Right lobe of liver (tissue), 6 donors: Measurements from ENCODE around the gene LGALS9C. TPM values are rescaled to one million over a fixed set of nuclear protein-coding genes. Genes with fewer than 3 reads are reported as not detected.
"Not testable (repeated sequence)": the region's sequence is repeated elsewhere in the genome, so short reads cannot be mapped to it uniquely, and the experiment has no call there.

Experiments used
- ATAC-seq, 4 donors: fragments of 200-7000 bp; cut with Tn5 transposase; one replicate each; pipeline ENCODE4 v1.9.1; 2020; ENCODE audit warnings: mild to moderate bottlenecking in 4 of 4, moderate library complexity in 4 of 4
- DNase-seq, 3 donors: peaks; one replicate each; pipeline ENCODE4 v3.0.0-alpha.2; 2020
- H3K27ac ChIP-seq, 3 donors: fragments of 200-600 bp; one replicate each; pipeline ENCODE4 v1.8.0; 2022
- H3K27me3 ChIP-seq, 2 donors: fragments of 200-600 bp; one replicate each; pipeline ENCODE4 v1.8.0; 2022
- H3K36me3 ChIP-seq, 4 donors: fragments of 200-600 bp; sonication (generic) in 1 of 4; one replicate each; pipeline versions ENCODE4 v1.5.1 to v1.8.0; 2017 to 2022; ENCODE audit warnings: control low read depth in 1 of 4
- H3K4me1 ChIP-seq, 4 donors: fragments of 200-600 bp; sonication (generic) in 1 of 4; one replicate each; pipeline versions ENCODE4 v1.5.1 to v1.8.0; 2017 to 2022; ENCODE audit warnings: control low read depth in 1 of 4
- H3K4me3 ChIP-seq, 3 donors: fragments of 200-600 bp; one replicate each; pipeline ENCODE4 v1.8.0; 2022
- H3K9me3 ChIP-seq, 4 donors: fragments of 200-600 bp; sonication (generic) in 1 of 4; one replicate each; pipeline versions ENCODE4 v1.5.1 to v1.8.0; 2017 to 2022; ENCODE audit warnings: control low read depth in 1 of 4
- WGBS: methylation state at CpG from one replicate; pipeline ENCODE4 v1.1.6; 2018; ENCODE audit warnings: low coverage, low lambda C conversion rate; ENCODE audit not compliant: insufficient coverage; ENCODE audit errors: missing lambda C conversion rate; 5-methylcytosine and 5-hydroxymethylcytosine counted together
- intact Hi-C, 2 donors: fragments of 100-400 bp; cut with DNase I; formaldehyde crosslinking; loops; one replicate each; pipeline versions ENCODE4 v1.11.2 to v1.14.1; 2022
- total RNA-seq, 6 experiments: library from RNA; depleted of rRNA in 2 of 6; stranded (reverse); fragments of >200 nt in 2 of 6; fragmentation: NEBNext Ultra II Directional in 3 of 6; extraction: Animal tissue kit (Norgen Biotek cat#: 25700) in 3 of 6; gene quantifications; one replicate each; pipeline versions ENCODE4 v1.1.0 to v1.2.4, GENCODE V29; 2016 to 2023
- donor health status: DM: no; HTN: yes; CAD: no.
- donor health status: DM: no; HTN: no; CAD: no.
- donor health status: DM: no; HTN: no; CAD: no.
- donor health status: DM: no; HTN: yes; CAD: no.
- donor health status: DM: no; HTN: yes; CAD: no.

LGALS9C gene
- total RNA-seq, 6 experiments from 2014 or later: 0.16 to 1.6 (median 0.48) TPM

- H3K9me3 ChIP-seq, H3K4me1 ChIP-seq, H3K27me3 ChIP-seq, DNase-seq, H3K36me3 ChIP-seq, H3K4me3 ChIP-seq, intact Hi-C loops, H3K27ac ChIP-seq: not testable (repeated sequence)
- 37% methylated on average over 8 of the region's 8 CpGs for WGBS
- peak in 1 of 4 donors; percentile 48 for ATAC-seq
Measured at GRCh38 chr17:18459035-18459434, 17.6 kb upstream of the LGALS9C start.

GRCh38 chr17:18463831-18464502, 12.6 kb upstream of the LGALS9C start:
- H3K27ac ChIP-seq, H3K36me3 ChIP-seq, ATAC-seq, H3K4me1 ChIP-seq, intact Hi-C loops, H3K27me3 ChIP-seq, H3K4me3 ChIP-seq, DNase-seq, H3K9me3 ChIP-seq: not testable (repeated sequence)
- WGBS: 76% methylated on average over 9 of the region's 11 CpGs

- 54% methylated on average over 5 of the region's 6 CpGs for WGBS
- intact Hi-C loops, H3K9me3 ChIP-seq, H3K4me1 ChIP-seq, H3K27me3 ChIP-seq, H3K36me3 ChIP-seq, H3K4me3 ChIP-seq, H3K27ac ChIP-seq, DNase-seq: not testable (repeated sequence)
- ATAC-seq: peak; percentile 28 to 67 (median 48)
Measured at GRCh38 chr17:18466250-18466983, 10.2 kb upstream of the LGALS9C start.

- intact Hi-C loops, ATAC-seq: not testable (repeated sequence)
Measured at GRCh38 chr17:18467001-18467400, 9.6 kb upstream of the LGALS9C start.

GRCh38 chr17:18468472-18469171, 8.0 kb upstream of the LGALS9C start:
- 62% methylated on average over 4 of the region's 10 CpGs for WGBS
- ATAC-seq, H3K36me3 ChIP-seq, H3K4me3 ChIP-seq, DNase-seq, H3K4me1 ChIP-seq, H3K27me3 ChIP-seq, H3K27ac ChIP-seq, H3K9me3 ChIP-seq, intact Hi-C loops: not testable (repeated sequence)

More at GRCh38 chr17:18467001-18467400, 9.6 kb upstream of the LGALS9C start:
- H3K4me3 ChIP-seq, H3K9me3 ChIP-seq, H3K36me3 ChIP-seq, H3K4me1 ChIP-seq, H3K27me3 ChIP-seq, H3K27ac ChIP-seq, DNase-seq: not testable (repeated sequence)
- 83% methylated on average over 3 of the region's 5 CpGs for WGBS

- H3K36me3 ChIP-seq, intact Hi-C loops, ATAC-seq, H3K4me1 ChIP-seq, H3K4me3 ChIP-seq, DNase-seq, H3K27me3 ChIP-seq, H3K9me3 ChIP-seq, H3K27ac ChIP-seq: not testable (repeated sequence)
- 91% methylated on average over 2 of the region's 2 CpGs for WGBS
Measured at GRCh38 chr17:18469837-18470236, 6.8 kb upstream of the LGALS9C start.

GRCh38 chr17:18470345-18470930, 6.2 kb upstream of the LGALS9C start:
- peak in 1 of 4 donors; percentile 19 for ATAC-seq
- 58% methylated on average over 2 of the region's 11 CpGs for WGBS
- H3K27ac ChIP-seq, H3K27me3 ChIP-seq, H3K4me1 ChIP-seq, H3K4me3 ChIP-seq, DNase-seq, intact Hi-C loops, H3K36me3 ChIP-seq, H3K9me3 ChIP-seq: not testable (repeated sequence)

GRCh38 chr17:18473967-18474366, 2.6 kb upstream of the LGALS9C start:
- H3K36me3 ChIP-seq, H3K27ac ChIP-seq, H3K27me3 ChIP-seq, H3K4me3 ChIP-seq, H3K4me1 ChIP-seq, intact Hi-C loops, H3K9me3 ChIP-seq, DNase-seq, ATAC-seq: not testable (repeated sequence)
- 92% methylated on average over 2 of the region's 4 CpGs for WGBS

GRCh38 chr17:18474754-18475153, 1.8 kb upstream of the LGALS9C start:
- H3K27me3 ChIP-seq, H3K4me1 ChIP-seq, H3K36me3 ChIP-seq, H3K4me3 ChIP-seq, H3K9me3 ChIP-seq, intact Hi-C loops, DNase-seq, H3K27ac ChIP-seq, ATAC-seq: not testable (repeated sequence)
- 74% methylated on average over 3 of the region's 7 CpGs for WGBS

- H3K36me3 ChIP-seq, intact Hi-C loops, H3K4me3 ChIP-seq, H3K27me3 ChIP-seq, ATAC-seq, H3K27ac ChIP-seq, H3K4me1 ChIP-seq, H3K9me3 ChIP-seq, DNase-seq: not testable (repeated sequence)
- 95% methylated on average over 2 of the region's 5 CpGs for WGBS
Measured at GRCh38 chr17:18477367-18477766, 778 bp downstream of the LGALS9C start.

- H3K27ac ChIP-seq, intact Hi-C loops, H3K36me3 ChIP-seq, H3K9me3 ChIP-seq, H3K4me3 ChIP-seq, H3K27me3 ChIP-seq, H3K4me1 ChIP-seq: not testable (repeated sequence)
- WGBS: 0% methylated on average over 5 of the region's 12 CpGs
- ATAC-seq (peak; percentile 34 to 69 (median 64)), DNase-seq (peak; percentile 46 to 88 (median 63))
Measured at GRCh38 chr17:18478362-18478761, 1.8 kb downstream of the LGALS9C start.
